ENCODE measurements around the gene FAM241B.

The FAM241B gene

GRCh38 chr10:69629897-69630650 is at the start of gene FAM241B:
TSS of gene FAM241B (plus strand) at chr10:69630247. CDS start at chr10:69631744, 1,497 bp downstream.
- peak within 1 kb of the TSS; percentile 89 for H3K4me3 ChIP-seq (ENCODE audit: low read length)
- peaks cover 20% of the 10 kb centered on the region for H3K36me3 ChIP-seq (ENCODE audit: insufficient read depth, low read depth, low read length)
- H3K4me1 ChIP-seq (ENCODE audit: insufficient read depth, low read length): no peaks in the 10 kb centered on the region; the same call in 1 of the 2 replicates
- no peaks in the 10 kb centered on the region for H3K9me3 ChIP-seq (ENCODE audit: insufficient read depth, low read depth, low read length)
- H3K27me3 ChIP-seq (ENCODE audit: insufficient read depth, low read length): peaks cover 37% of the 10 kb centered on the region
- H3K27ac ChIP-seq (ENCODE audit: low read length): no peak within 1 kb of the TSS
- peak within 1 kb of the TSS; percentile 88 for H3K9ac ChIP-seq (ENCODE audit: low read depth, low read length)

GRCh38 chr10:69580435-69580834 is 49.6 kb upstream of the FAM241B start:
- Histone ChIP-seq H3K27ac (ENCODE audit: low read length) (no peak overlapping the region), H3K27me3 (ENCODE audit: insufficient read depth, low read length) (peaks cover 100% of the 10 kb centered on the region), H3K9me3 (ENCODE audit: insufficient read depth, low read depth, low read length) (no peaks in the 10 kb centered on the region; the same call in 1 of the 2 replicates)

GRCh38 chr10:69583106-69583505 is 46.9 kb upstream of the FAM241B start:
- peaks cover 92% of the 10 kb centered on the region for H3K27me3 ChIP-seq (ENCODE audit: insufficient read depth, low read length)
- H3K9ac ChIP-seq (ENCODE audit: low read depth, low read length): no peak overlapping the region
- H3K36me3 ChIP-seq (ENCODE audit: insufficient read depth, low read depth, low read length): no peaks in the 10 kb centered on the region
- no peaks in the 10 kb centered on the region for H3K4me1 ChIP-seq (ENCODE audit: insufficient read depth, low read length)
- no peak overlapping the region for H3K27ac ChIP-seq (ENCODE audit: low read length)
- no peak overlapping the region for H3K4me3 ChIP-seq (ENCODE audit: low read length)
- no peaks in the 10 kb centered on the region for H3K9me3 ChIP-seq (ENCODE audit: insufficient read depth, low read depth, low read length)

More at GRCh38 chr10:69580435-69580834, 49.6 kb upstream of the FAM241B start:
- H3K4me3 ChIP-seq (ENCODE audit: low read length): no peak overlapping the region
- H3K9ac ChIP-seq (ENCODE audit: low read depth, low read length): no peak overlapping the region
- peaks cover 8% of the 10 kb centered on the region; the same call in 1 of the 2 replicates for H3K4me1 ChIP-seq (ENCODE audit: insufficient read depth, low read length)
- H3K36me3 ChIP-seq (ENCODE audit: insufficient read depth, low read depth, low read length): no peaks in the 10 kb centered on the region

GRCh38 chr10:69584624-69585023 is 45.4 kb upstream of the FAM241B start:
- H3K9ac ChIP-seq (ENCODE audit: low read depth, low read length): no peak overlapping the region
- H3K36me3 ChIP-seq (ENCODE audit: insufficient read depth, low read depth, low read length): no peaks in the 10 kb centered on the region
- H3K27ac ChIP-seq (ENCODE audit: low read length): no peak overlapping the region
- H3K9me3 ChIP-seq (ENCODE audit: insufficient read depth, low read depth, low read length): no peaks in the 10 kb centered on the region
- peaks cover 77% of the 10 kb centered on the region for H3K27me3 ChIP-seq (ENCODE audit: insufficient read depth, low read length)
- no peak overlapping the region for H3K4me3 ChIP-seq (ENCODE audit: low read length)
- no peaks in the 10 kb centered on the region for H3K4me1 ChIP-seq (ENCODE audit: insufficient read depth, low read length)

GRCh38 chr10:69588358-69588757 is 41.7 kb upstream of the FAM241B start:
- Histone ChIP-seq H3K36me3 (ENCODE audit: insufficient read depth, low read depth, low read length) (no peaks in the 10 kb centered on the region), H3K4me3 (ENCODE audit: low read length) (no peak overlapping the region), H3K27me3 (ENCODE audit: insufficient read depth, low read length) (peaks cover 39% of the 10 kb centered on the region), H3K4me1 (ENCODE audit: insufficient read depth, low read length) (no peaks in the 10 kb centered on the region), H3K9me3 (ENCODE audit: insufficient read depth, low read depth, low read length) (no peaks in the 10 kb centered on the region), H3K27ac (ENCODE audit: low read length) (no peak overlapping the region), H3K9ac (ENCODE audit: low read depth, low read length) (no peak overlapping the region)

GRCh38 chr10:69600761-69601330 is 29.2 kb upstream of the FAM241B start:
- H3K4me1 ChIP-seq (ENCODE audit: insufficient read depth, low read length): no peaks in the 10 kb centered on the region; the same call in 1 of the 2 replicates
- H3K4me3 ChIP-seq (ENCODE audit: low read length): no peak overlapping the region
- H3K27me3 ChIP-seq (ENCODE audit: insufficient read depth, low read length): peaks cover 4% of the 10 kb centered on the region; the same call in 1 of the 2 replicates
- H3K9ac ChIP-seq (ENCODE audit: low read depth, low read length): no peak overlapping the region
- no peak overlapping the region for H3K27ac ChIP-seq (ENCODE audit: low read length)
- no peaks in the 10 kb centered on the region for H3K9me3 ChIP-seq (ENCODE audit: insufficient read depth, low read depth, low read length)
- H3K36me3 ChIP-seq (ENCODE audit: insufficient read depth, low read depth, low read length): no peaks in the 10 kb centered on the region

GRCh38 chr10:69609077-69609476 is 21.0 kb upstream of the FAM241B start:
- Histone ChIP-seq H3K36me3 (ENCODE audit: insufficient read depth, low read depth, low read length) (no peaks in the 10 kb centered on the region), H3K27ac (ENCODE audit: low read length) (no peak overlapping the region), H3K9me3 (ENCODE audit: insufficient read depth, low read depth, low read length) (peaks cover 3% of the 10 kb centered on the region), H3K9ac (ENCODE audit: low read depth, low read length) (no peak overlapping the region), H3K4me3 (ENCODE audit: low read length) (no peak overlapping the region), H3K4me1 (ENCODE audit: insufficient read depth, low read length) (no peaks in the 10 kb centered on the region), H3K27me3 (ENCODE audit: insufficient read depth, low read length) (no peaks in the 10 kb centered on the region; the same call in 1 of the 2 replicates)

GRCh38 chr10:69612760-69613159 is 17.3 kb upstream of the FAM241B start:
- no peaks in the 10 kb centered on the region; the same call in 1 of the 2 replicates for H3K27me3 ChIP-seq (ENCODE audit: insufficient read depth, low read length)
- no peaks in the 10 kb centered on the region for H3K4me1 ChIP-seq (ENCODE audit: insufficient read depth, low read length)
- no peak overlapping the region for H3K4me3 ChIP-seq (ENCODE audit: low read length)
- peaks cover 7% of the 10 kb centered on the region for H3K9me3 ChIP-seq (ENCODE audit: insufficient read depth, low read depth, low read length)
- H3K36me3 ChIP-seq (ENCODE audit: insufficient read depth, low read depth, low read length): no peaks in the 10 kb centered on the region
- H3K9ac ChIP-seq (ENCODE audit: low read depth, low read length): no peak overlapping the region
- no peak overlapping the region for H3K27ac ChIP-seq (ENCODE audit: low read length)

GRCh38 chr10:69614130-69614529 is 15.9 kb upstream of the FAM241B start:
- Histone ChIP-seq H3K4me1 (ENCODE audit: insufficient read depth, low read length) (no peaks in the 10 kb centered on the region), H3K9me3 (ENCODE audit: insufficient read depth, low read depth, low read length) (peaks cover 7% of the 10 kb centered on the region), H3K27ac (ENCODE audit: low read length) (no peak overlapping the region), H3K4me3 (ENCODE audit: low read length) (no peak overlapping the region), H3K36me3 (ENCODE audit: insufficient read depth, low read depth, low read length) (no peaks in the 10 kb centered on the region), H3K27me3 (ENCODE audit: insufficient read depth, low read length) (no peaks in the 10 kb centered on the region; the same call in 1 of the 2 replicates), H3K9ac (ENCODE audit: low read depth, low read length) (no peak overlapping the region)

GRCh38 chr10:69616358-69616757 is 13.7 kb upstream of the FAM241B start:
- Histone ChIP-seq H3K36me3 (ENCODE audit: insufficient read depth, low read depth, low read length) (no peaks in the 10 kb centered on the region), H3K4me1 (ENCODE audit: insufficient read depth, low read length) (no peaks in the 10 kb centered on the region), H3K27me3 (ENCODE audit: insufficient read depth, low read length) (peaks cover 6% of the 10 kb centered on the region; the same call in 1 of the 2 replicates), H3K4me3 (ENCODE audit: low read length) (no peak overlapping the region), H3K9ac (ENCODE audit: low read depth, low read length) (no peak overlapping the region), H3K27ac (ENCODE audit: low read length) (no peak overlapping the region), H3K9me3 (ENCODE audit: insufficient read depth, low read depth, low read length) (peaks cover 7% of the 10 kb centered on the region)

- H3K9ac ChIP-seq (ENCODE audit: low read depth, low read length): no peak overlapping the region
- H3K27me3 ChIP-seq (ENCODE audit: insufficient read depth, low read length): 0 out of 2 replicates have a peak, but pooled peaks cover 6% of the 10 kb centered on the region
- H3K4me3 ChIP-seq (ENCODE audit: low read length): no peak overlapping the region
- peaks cover 9% of the 10 kb centered on the region for H3K9me3 ChIP-seq (ENCODE audit: insufficient read depth, low read depth, low read length)
- H3K36me3 ChIP-seq (ENCODE audit: insufficient read depth, low read depth, low read length): no peaks in the 10 kb centered on the region
- H3K27ac ChIP-seq (ENCODE audit: low read length): no peak overlapping the region
- no peaks in the 10 kb centered on the region for H3K4me1 ChIP-seq (ENCODE audit: insufficient read depth, low read length)
Observed at GRCh38 chr10:69618746-69619145, 11.3 kb upstream of the FAM241B start.

GRCh38 chr10:69619626-69620025 is 10.4 kb upstream of the FAM241B start:
- Histone ChIP-seq H3K4me1 (ENCODE audit: insufficient read depth, low read length) (no peaks in the 10 kb centered on the region), H3K36me3 (ENCODE audit: insufficient read depth, low read depth, low read length) (no peaks in the 10 kb centered on the region), H3K9ac (ENCODE audit: low read depth, low read length) (no peak overlapping the region), H3K9me3 (ENCODE audit: insufficient read depth, low read depth, low read length) (peaks cover 10% of the 10 kb centered on the region), H3K27me3 (ENCODE audit: insufficient read depth, low read length) (0 out of 2 replicates have a peak, but pooled peaks cover 6% of the 10 kb centered on the region), H3K4me3 (ENCODE audit: low read length) (no peak overlapping the region), H3K27ac (ENCODE audit: low read length) (no peak overlapping the region)

All from iPS-20b (cell line).